ENCODE measurements around the gene RASA3. TPM values are rescaled to one million over a fixed set of nuclear protein-coding genes. Genes with fewer than 3 reads are reported as not detected.

The RASA3 gene
- polyA plus RNA-seq, 3 donors: 9.0 to 32.6 (median 16.6) TPM

GRCh38 chr13:114146629-114147028 is 14.2 kb upstream of the RASA3 start:
- Histone ChIP-seq H4K20me1 (ENCODE audit: insufficient read depth, low read length) (no peaks in the 10 kb centered on the region), H3K9ac (ENCODE audit: insufficient read depth, low read length, poor library complexity, severe bottlenecking) (no peak overlapping the region), H3K4me2 (replicated peaks; ENCODE audit: extremely low read depth, low read length, poor library complexity, severe bottlenecking) (no peak overlapping the region), H3K36me3 (replicated peaks in 1 of 2; ENCODE audit: control insufficient read depth in 1 of 2, insufficient read depth in 2 of 2, low read length in 2 of 2) (no peaks in the 10 kb centered on the region), H3K9me3 (replicated peaks in 1 of 2; ENCODE audit: control insufficient read depth in 1 of 2, insufficient read depth in 1 of 2, low read length in 2 of 2) (no peaks in the 10 kb centered on the region), H3K27ac (ENCODE audit: low read depth in 1 of 2, low read length in 2 of 2) (no peak overlapping the region), H2AFZ (ENCODE audit: insufficient read depth, low read depth, low read length, poor library complexity, severe bottlenecking) (no peak overlapping the region), H3K4me3 (replicated peaks in 1 of 3; ENCODE audit: low read depth in 2 of 3, low read length in 3 of 3) (no peak overlapping the region), H3K27me3 (ENCODE audit: control insufficient read depth in 2 of 2, insufficient read depth in 2 of 2, low read length in 2 of 2) (no peaks in the 10 kb centered on the region), H3K79me2 (ENCODE audit: insufficient read depth, low read length) (no peaks in the 10 kb centered on the region), H3K4me1 (ENCODE audit: control insufficient read depth in 1 of 2, insufficient read depth in 2 of 2, low read length in 2 of 2) (peaks cover 51 to 62% of the 10 kb centered on the region in 2 donors)
- TF ChIP-seq CTCF (IDR thresholded peaks at IDR 0.05): no peak
- H3K4me3 Mint-ChIP-seq: peak overlapping the region; percentile 34 to 49
- DNase-seq: no peak
- H3K27ac Mint-ChIP-seq: no peak overlapping the region
- H3K9me3 Mint-ChIP-seq: peaks cover 0 to 3% (median 0%) of the 10 kb centered on the region in 7 donors
- no peaks in the 10 kb centered on the region for H3K36me3 Mint-ChIP-seq
- intact Hi-C loops (cut with micrococcal nuclease): no loop called here
- H3K4me1 Mint-ChIP-seq: peaks cover 51% of the 10 kb centered on the region
- H3K27me3 Mint-ChIP-seq (ENCODE audit: low read depth in 3 of 3): peaks cover 13 to 15% (median 14%) of the 10 kb centered on the region in 3 donors
- WGBS (ENCODE audit: insufficient coverage): 81% methylated on average over 10 of the region's 10 CpGs

- no peak overlapping the region for H2AFZ ChIP-seq (ENCODE audit: insufficient read depth, low read depth, low read length, poor library complexity, severe bottlenecking)
- peaks cover 47 to 62% of the 10 kb centered on the region in 2 donors for H3K4me1 ChIP-seq (ENCODE audit: control insufficient read depth in 1 of 2, insufficient read depth in 2 of 2, low read length in 2 of 2)
- peak overlapping the region in 1 of 2 donors; percentile 34 for H3K4me3 Mint-ChIP-seq
- H3K27ac Mint-ChIP-seq: no peak overlapping the region
- 98% methylated on average over 8 of the region's 14 CpGs for WGBS (ENCODE audit: insufficient coverage)
- peaks cover 0 to 3% (median 0%) of the 10 kb centered on the region in 7 donors for H3K9me3 Mint-ChIP-seq
- H3K9ac ChIP-seq (ENCODE audit: insufficient read depth, low read length, poor library complexity, severe bottlenecking): no peak overlapping the region
- no peak for DNase-seq
- peaks cover 13 to 15% (median 14%) of the 10 kb centered on the region in 3 donors for H3K27me3 Mint-ChIP-seq (ENCODE audit: low read depth in 3 of 3)
- H3K27me3 ChIP-seq (ENCODE audit: control insufficient read depth in 2 of 2, insufficient read depth in 2 of 2, low read length in 2 of 2): peaks cover 0 to 2% of the 10 kb centered on the region in 2 donors
- TF ChIP-seq CTCF (IDR thresholded peaks at IDR 0.05): no peak
- no peak overlapping the region for H3K4me2 ChIP-seq (replicated peaks; ENCODE audit: extremely low read depth, low read length, poor library complexity, severe bottlenecking)
- H4K20me1 ChIP-seq (ENCODE audit: insufficient read depth, low read length): no peaks in the 10 kb centered on the region
- H3K4me1 Mint-ChIP-seq: peaks cover 47% of the 10 kb centered on the region
- no peaks in the 10 kb centered on the region for H3K36me3 ChIP-seq (replicated peaks in 1 of 2; ENCODE audit: control insufficient read depth in 1 of 2, insufficient read depth in 2 of 2, low read length in 2 of 2)
- intact Hi-C loops (cut with micrococcal nuclease): no loop called here
- H3K9me3 ChIP-seq (replicated peaks in 1 of 2; ENCODE audit: control insufficient read depth in 1 of 2, insufficient read depth in 1 of 2, low read length in 2 of 2): no peaks in the 10 kb centered on the region
- H3K4me3 ChIP-seq (replicated peaks in 1 of 3; ENCODE audit: low read depth in 2 of 3, low read length in 3 of 3): no peak overlapping the region
- H3K36me3 Mint-ChIP-seq: no peaks in the 10 kb centered on the region
- no peak overlapping the region for H3K27ac ChIP-seq (ENCODE audit: low read depth in 1 of 2, low read length in 2 of 2)
- H3K79me2 ChIP-seq (ENCODE audit: insufficient read depth, low read length): no peaks in the 10 kb centered on the region
These were observed 13.8 kb upstream of the RASA3 start for GRCh38 chr13:114146173-114146572.
